SK-N-MC (cell line): Measurements from ENCODE around the gene MAP3K5.
"Not testable (repeated sequence)": the region's sequence is repeated elsewhere in the genome, so short reads cannot be mapped to it uniquely, and the experiment has no call there.

ENCODE experiments used
- DNase-seq: peaks from one replicate; pipeline ENCODE4 v3.0.0-alpha.2; 2011; ENCODE audit warnings: low read depth, low spot score
- H3K27ac ChIP-seq: fragments of 200-600 bp; sonication (generic); 2 replicates; pipeline ENCODE4 v1.5.1; 2016; ENCODE audit warnings: mixed run types
- H3K36me3 ChIP-seq: fragments of 200-600 bp; sonication (generic); 2 replicates; pipeline ENCODE4 v1.6.1; 2017; ENCODE audit warnings: antibody characterized with exemption, low read length, mixed read lengths; ENCODE audit not compliant: insufficient read depth
- H3K4me3 ChIP-seq: fragments of 200-600 bp; sonication (generic); 2 replicates; pipeline ENCODE4 v1.5.1; 2016
- H3K9ac ChIP-seq: fragments of 200-600 bp; sonication (generic); 2 replicates; pipeline ENCODE4 v1.8.0; 2017; ENCODE audit warnings: mixed run types, mixed read lengths; ENCODE audit not compliant: insufficient read length
- H3K9me3 ChIP-seq: fragments of 200-600 bp; sonication (generic); 2 replicates; pipeline ENCODE4 v1.6.1; 2017; ENCODE audit warnings: low read depth, mild to moderate bottlenecking, antibody characterized with exemption, low read length, moderate library complexity, mixed read lengths
- EZH2 ChIP-seq: fragments of 200-600 bp; sonication (generic); IDR thresholded peaks from one replicate; pipeline ENCODE4 v1.6.1; 2017; ENCODE audit warnings: antibody characterized with exemption
- FOXP2 ChIP-seq: optimal IDR thresholded peaks from 2 replicates; pipeline ENCODE3; 2011; ENCODE audit warnings: mild to moderate bottlenecking, moderate library complexity; ENCODE audit not compliant: insufficient read depth; ENCODE audit errors: extremely low read length, control extremely low read depth
- POLR2AphosphoS5 ChIP-seq: IDR thresholded peaks from 2 replicates; pipeline ENCODE4 v1.6.1; 2012; ENCODE audit warnings: mild to moderate bottlenecking, low read depth, low read length, borderline replicate concordance

MAP3K5 gene

DNA sequence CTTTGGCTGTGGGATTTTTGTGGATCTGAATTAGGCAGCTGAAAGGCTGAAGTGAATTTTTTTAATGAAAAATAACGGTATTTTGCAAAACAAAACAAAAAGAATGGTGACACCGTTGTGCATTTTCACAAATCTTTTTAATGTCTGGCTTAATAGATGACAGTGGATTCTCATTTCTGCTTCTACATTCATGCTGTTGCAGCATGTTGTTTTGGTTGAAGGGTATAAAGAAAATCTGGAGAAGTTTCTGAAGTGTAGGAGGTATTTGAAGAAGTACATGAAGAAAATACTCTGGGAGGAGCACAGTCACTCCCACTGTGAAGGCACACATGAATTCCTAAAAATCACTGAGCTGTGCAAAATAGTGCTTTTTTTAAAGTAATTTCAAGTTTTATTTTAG, 3.1 kb upstream of the MAP3K5 start:
- Histone ChIP-seq H3K27ac (peak overlapping the region; percentile 73), H3K9me3 (no peaks in the 10 kb centered on the region), H3K9ac (no peak overlapping the region), H3K4me3 (no peak overlapping the region), H3K36me3 (no peaks in the 10 kb centered on the region)
- DNase-seq: no peak
- TF ChIP-seq EZH2 (no peak), FOXP2 (no peak), POLR2AphosphoS5 (no peak)

DNA sequence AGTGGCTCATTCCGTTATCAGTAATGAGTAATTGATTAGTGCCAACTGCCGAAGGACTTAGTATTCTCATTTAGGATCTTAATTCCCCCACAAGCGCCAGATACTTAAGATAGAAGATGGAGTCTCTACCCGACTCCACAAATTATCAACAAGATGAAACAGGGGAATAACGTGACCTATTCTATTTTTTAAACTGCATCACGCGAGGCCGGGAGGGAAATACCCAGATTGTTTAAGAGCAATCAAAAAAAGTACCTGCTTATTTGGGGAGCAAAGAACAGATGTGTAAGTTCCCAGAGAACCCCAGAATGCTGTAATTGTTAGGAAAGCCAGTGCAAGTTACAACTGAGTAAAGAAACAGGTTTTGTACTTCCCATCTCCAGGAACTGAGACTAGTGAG, 1.1 kb upstream of the MAP3K5 start:
- Histone ChIP-seq H3K27ac (0 out of 2 replicates have a peak overlapping the region, but pooled peaks have one; percentile 0), H3K9me3 (no peaks in the 10 kb centered on the region), H3K9ac (peak overlapping the region; percentile 92), H3K36me3 (peaks cover 4% of the 10 kb centered on the region; the same call in 1 of the 2 replicates), H3K4me3 (peak overlapping the region; percentile 100)
- no peak for DNase-seq
- TF ChIP-seq FOXP2 (no peak), POLR2AphosphoS5 (no peak), EZH2 (no peak)

DNA sequence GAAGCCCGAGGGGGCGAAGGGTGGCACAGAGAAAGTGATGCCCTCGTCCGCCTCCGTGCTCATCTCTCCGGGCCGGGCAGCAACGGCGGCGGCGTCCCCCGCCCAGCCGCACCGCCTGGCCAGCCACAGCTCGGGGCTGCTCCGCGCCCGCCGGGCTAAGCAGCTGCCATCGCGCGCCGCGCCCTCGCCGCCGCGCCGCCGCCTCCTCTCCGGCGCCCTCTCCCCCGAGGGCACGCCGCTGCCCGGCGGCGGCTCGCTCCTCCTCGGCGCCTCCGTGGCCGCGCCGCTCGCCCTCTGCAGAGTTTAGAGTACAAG, 225 bp downstream of the MAP3K5 start:
- no peak for TF ChIP-seq FOXP2
- TF ChIP-seq EZH2: no peak
- no peak for TF ChIP-seq POLR2AphosphoS5
- Histone ChIP-seq H3K27ac (peak overlapping the region; percentile 84; the same call in 1 of the 2 replicates), H3K4me3 (peak overlapping the region; percentile 100), H3K9me3 (no peaks in the 10 kb centered on the region), H3K36me3 (peaks cover 4% of the 10 kb centered on the region; the same call in 1 of the 2 replicates), H3K9ac (peak overlapping the region; percentile 92)
- DNase-seq: no peak

DNA sequence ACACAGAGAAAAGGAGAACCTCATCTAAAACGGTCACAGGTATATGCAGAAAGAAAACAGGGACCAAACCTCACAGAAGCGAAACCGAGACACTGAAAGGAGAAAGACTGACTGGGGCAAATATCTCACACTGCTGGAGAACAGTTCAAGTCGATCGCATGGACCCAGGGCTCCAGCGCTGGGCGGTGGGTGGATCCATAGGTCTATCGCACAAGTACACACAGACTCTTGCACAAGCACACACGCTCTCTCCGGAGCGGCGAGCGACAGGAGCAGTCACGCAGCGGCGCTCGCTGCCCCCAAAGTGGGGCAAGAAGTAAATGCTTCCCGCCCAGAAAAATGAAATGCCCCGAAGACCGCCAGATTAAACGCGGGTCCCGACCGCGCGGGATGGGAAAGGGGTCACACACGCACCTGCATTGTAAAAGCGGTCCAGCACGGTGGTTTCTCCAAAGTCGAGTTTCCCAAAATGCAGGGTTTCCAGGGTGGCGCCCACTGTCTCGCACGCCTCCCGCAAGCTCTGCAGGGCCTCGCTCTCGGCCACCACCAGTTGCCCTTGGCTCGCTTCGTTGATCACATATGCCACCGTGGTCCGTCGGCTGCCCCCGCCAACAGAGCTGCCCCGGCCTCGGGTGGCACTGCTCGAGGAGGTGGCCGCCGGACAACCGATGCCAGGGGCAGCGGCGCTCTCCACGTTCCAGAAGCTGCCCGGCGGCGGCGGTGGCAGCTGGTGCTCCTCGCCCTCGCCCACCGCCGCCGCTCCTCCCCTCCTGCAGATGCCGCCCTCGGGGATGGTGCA, 782 bp downstream of the MAP3K5 start:
- no peak for DNase-seq
- Histone ChIP-seq H3K4me3 (peak overlapping the region; percentile 100), H3K36me3 (peaks cover 4% of the 10 kb centered on the region; the same call in 1 of the 2 replicates), H3K27ac (peak overlapping the region; percentile 63), H3K9me3 (no peaks in the 10 kb centered on the region), H3K9ac (peak overlapping the region; percentile 63)
- TF ChIP-seq EZH2: no peak
- peak; percentile 48 for TF ChIP-seq POLR2AphosphoS5
- TF ChIP-seq FOXP2: no peak

DNA sequence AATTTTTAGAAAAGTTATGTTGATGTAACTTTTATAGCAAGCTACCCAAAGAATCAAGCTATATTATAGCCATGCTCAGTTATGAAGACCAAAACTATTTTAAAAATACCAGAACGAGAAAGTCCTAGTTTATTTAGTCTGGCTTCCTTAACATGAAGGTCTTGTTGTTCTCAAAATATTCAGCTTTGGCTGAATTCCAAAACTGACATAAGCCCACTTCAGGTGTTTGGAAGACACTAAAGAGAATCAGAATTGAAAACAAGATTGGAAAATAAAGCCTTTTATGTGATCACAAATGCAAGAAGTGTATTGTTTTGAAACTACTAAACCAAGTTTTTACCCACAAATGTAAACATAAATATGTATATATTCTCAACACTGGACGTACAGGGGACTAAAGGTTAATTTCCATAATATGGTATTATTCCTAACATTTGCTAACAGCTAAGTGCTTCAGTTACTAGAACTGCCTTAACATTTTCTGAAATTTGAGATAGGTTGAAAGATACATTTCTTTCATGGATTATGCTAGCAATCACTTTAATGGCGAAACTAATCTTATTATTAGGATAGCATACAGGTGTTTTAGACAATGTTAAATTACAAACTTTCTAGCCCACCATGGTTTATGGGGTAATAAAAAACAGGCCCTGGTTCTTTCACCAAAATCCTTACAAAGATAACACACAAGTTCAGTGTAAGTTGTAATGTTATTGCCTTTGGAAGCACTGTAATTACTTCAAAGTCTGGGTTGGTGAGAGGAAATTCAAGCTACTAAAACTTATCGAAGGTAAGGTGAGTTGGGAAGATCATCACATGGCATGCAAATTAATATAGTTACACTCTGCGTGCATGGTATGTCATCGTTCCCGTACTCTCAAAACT, 1.6 kb downstream of the MAP3K5 start:
- H3K36me3 ChIP-seq: peaks cover 4% of the 10 kb centered on the region; the same call in 1 of the 2 replicates
- H3K4me3 ChIP-seq: peak overlapping the region; percentile 100
- H3K27ac ChIP-seq: peak overlapping the region; percentile 29
- DNase-seq: no peak
- TF ChIP-seq POLR2AphosphoS5: no peak
- TF ChIP-seq FOXP2: no peak
- TF ChIP-seq EZH2: no peak
- peak overlapping the region; percentile 63 for H3K9ac ChIP-seq
- no peaks in the 10 kb centered on the region for H3K9me3 ChIP-seq

DNA sequence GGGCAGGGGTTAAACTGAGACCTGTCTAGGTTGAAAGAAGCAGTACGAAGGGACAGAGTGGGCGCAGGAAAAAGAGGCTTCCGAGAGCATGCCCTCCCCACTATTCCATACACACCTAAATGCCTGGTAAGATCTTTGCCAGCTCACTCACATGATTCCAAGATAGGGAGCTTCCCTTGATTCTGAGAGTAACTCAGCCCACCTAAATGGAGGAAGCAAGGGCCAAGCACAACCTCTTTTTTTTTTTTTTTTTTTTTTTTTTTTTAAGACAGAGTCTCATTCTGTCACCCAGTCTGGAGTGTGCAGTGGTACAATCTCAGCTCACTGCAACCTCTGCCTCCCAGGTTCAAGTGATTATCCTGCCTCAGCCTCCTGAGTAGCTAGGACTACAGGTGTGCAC, 2.8 kb downstream of the MAP3K5 start:
- H3K36me3 ChIP-seq, H3K27ac ChIP-seq, DNase-seq, H3K9ac ChIP-seq, H3K9me3 ChIP-seq: not testable (repeated sequence)
- peak overlapping the region; percentile 34; the same call in 1 of the 2 replicates for H3K4me3 ChIP-seq

DNA sequence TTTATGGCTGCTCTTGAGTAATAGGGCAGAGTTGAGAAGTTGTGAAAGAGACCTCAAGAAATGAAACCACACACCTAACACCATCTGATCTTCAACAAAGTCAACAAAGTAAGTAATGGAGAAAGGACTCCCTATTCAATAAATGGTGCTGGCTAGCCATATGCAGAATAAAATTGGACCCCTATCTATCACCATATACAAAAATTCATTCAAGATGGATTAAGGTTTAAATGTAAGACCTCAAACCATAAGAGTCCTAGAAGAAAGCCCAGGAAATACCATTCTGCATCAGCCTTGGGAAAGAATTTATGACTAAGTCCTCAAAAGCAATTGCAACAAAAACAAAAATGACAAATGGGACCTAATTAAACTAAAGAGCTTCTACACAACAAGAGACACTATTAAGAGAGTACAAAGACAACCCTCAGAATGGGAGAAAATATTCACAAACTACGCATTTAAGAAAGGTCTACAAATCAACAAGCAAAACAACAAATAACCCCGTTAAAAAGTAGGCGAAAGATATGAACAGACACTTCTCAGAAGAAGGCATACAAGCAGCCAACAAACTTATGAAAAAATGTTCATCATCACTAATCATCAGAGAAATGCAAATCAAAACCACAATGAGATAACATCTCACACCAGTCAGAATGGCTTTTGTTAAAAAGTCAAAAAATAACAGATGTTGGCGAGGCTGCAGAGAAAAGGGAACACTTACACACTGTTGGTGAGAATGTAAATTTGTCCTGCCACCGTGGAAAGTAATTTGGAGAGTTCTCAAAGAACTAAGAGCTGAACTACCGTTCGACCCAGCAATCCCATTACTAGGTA, 4.0 kb downstream of the MAP3K5 start:
- H3K4me3 ChIP-seq: peak overlapping the region; percentile 66
- peaks cover 12% of the 10 kb centered on the region for H3K36me3 ChIP-seq
- H3K9me3 ChIP-seq: no peaks in the 10 kb centered on the region
- no peak for DNase-seq
- TF ChIP-seq POLR2AphosphoS5: peak; percentile 39; the same call in 1 of the 2 replicates
- no peak for TF ChIP-seq FOXP2
- H3K9ac ChIP-seq: no peak overlapping the region
- peak overlapping the region; percentile 76 for H3K27ac ChIP-seq

DNA sequence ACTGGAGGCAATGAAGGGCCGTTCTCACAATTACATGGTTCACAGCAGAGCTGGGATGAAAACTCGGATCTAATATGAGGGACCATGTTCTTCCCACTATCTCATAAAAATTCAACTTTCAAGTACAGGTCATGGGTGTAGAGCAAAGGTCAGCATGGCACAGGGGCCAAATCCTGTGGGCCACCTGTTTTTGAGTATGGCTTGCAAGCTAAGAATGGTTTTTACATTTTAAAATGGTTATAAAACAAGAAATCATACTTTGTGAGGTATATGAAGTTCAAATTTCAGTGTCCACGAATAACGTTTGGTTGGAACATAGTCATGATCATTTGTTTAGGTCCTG, 4.6 kb downstream of the MAP3K5 start:
- Histone ChIP-seq H3K9me3 (no peaks in the 10 kb centered on the region), H3K9ac (no peak overlapping the region), H3K27ac (peak overlapping the region; percentile 76), H3K36me3 (peaks cover 12% of the 10 kb centered on the region), H3K4me3 (peak overlapping the region; percentile 66)
- DNase-seq: no peak
- no peak for TF ChIP-seq FOXP2
- no peak for TF ChIP-seq POLR2AphosphoS5
- TF ChIP-seq EZH2: no peak
